WI38 (cell line): ENCODE data around the gene FAM131B.
"Not testable (repeated sequence)": the region's sequence is repeated elsewhere in the genome, so short reads cannot be mapped to it uniquely, and the experiment has no call there.

Experiments
- H3K4me3 ChIP-seq: 2 replicates; pipeline ENCODE4 v1.5.1; 2011; ENCODE audit warnings: low read depth, mild to moderate bottlenecking, control low read depth, low read length
- TF ChIP-seq, protein P1 (sequence below): IDR thresholded peaks from 2 replicates; pipeline ENCODE4 v1.5.1; 2012; ENCODE audit warnings: low read depth, mild to moderate bottlenecking, control low read depth, low read length

The FAM131B gene

DNA sequence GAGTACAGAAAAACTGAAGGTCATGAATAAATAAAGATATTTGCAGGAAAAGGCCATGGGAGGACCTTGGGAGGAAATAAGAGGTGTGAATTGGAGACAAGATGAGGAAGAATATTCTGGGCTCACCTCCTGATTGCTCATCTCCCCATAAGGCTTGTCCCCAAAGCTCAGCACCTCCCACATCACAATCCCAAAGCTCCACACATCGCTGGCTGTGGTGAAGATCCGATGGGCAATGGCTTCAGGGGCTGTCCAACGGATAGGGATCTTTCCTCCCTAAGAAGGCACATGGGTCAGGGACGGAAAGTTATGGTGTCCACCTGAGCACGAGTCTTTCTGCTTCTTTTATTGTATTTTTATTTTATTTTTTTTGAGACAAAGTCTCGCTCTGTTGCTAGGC, 31.6 kb upstream of the FAM131B start:
- no peak overlapping the region for H3K4me3 ChIP-seq
- TF ChIP-seq, protein P1, sequence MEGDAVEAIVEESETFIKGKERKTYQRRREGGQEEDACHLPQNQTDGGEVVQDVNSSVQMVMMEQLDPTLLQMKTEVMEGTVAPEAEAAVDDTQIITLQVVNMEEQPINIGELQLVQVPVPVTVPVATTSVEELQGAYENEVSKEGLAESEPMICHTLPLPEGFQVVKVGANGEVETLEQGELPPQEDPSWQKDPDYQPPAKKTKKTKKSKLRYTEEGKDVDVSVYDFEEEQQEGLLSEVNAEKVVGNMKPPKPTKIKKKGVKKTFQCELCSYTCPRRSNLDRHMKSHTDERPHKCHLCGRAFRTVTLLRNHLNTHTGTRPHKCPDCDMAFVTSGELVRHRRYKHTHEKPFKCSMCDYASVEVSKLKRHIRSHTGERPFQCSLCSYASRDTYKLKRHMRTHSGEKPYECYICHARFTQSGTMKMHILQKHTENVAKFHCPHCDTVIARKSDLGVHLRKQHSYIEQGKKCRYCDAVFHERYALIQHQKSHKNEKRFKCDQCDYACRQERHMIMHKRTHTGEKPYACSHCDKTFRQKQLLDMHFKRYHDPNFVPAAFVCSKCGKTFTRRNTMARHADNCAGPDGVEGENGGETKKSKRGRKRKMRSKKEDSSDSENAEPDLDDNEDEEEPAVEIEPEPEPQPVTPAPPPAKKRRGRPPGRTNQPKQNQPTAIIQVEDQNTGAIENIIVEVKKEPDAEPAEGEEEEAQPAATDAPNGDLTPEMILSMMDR = no peak

DNA sequence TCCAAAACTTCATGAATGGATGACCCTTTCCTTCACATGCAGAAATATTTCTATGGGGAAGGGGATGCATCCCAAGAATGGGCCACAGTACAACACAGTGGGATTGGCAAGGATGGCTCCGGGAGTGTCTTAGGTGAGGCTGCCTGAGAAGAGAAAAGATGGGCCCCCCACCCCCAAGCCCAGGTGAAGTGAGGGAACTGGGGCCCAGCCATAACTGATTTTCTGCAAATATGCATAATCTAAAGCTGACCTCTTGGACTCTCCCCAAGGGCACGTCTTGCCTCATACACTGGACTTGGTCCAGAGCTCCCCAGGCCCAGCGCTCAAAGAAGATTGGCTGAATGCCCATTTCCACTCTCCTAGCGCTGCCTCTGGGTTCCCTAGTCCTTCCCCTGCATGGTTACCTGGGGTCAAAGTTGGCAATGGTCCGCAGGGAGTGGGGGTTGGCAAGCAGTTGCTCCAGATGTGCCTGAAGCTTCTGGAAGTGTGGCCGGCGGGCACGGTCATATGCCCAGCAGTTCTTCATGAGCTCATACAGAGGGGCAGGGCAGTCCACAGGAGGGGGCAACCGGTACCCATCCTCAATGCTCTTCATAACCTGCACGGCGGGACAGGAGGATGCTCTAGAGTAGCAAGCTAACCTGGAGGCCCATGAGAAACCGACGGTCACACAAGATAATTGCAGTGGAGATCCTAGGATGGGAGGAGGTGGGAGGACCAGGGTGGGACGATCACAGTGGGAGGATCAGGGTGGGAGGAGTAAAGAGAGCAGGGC, 30.9 kb upstream of the FAM131B start:
- TF ChIP-seq, protein P1 = no peak
- H3K4me3 ChIP-seq = no peak overlapping the region

DNA sequence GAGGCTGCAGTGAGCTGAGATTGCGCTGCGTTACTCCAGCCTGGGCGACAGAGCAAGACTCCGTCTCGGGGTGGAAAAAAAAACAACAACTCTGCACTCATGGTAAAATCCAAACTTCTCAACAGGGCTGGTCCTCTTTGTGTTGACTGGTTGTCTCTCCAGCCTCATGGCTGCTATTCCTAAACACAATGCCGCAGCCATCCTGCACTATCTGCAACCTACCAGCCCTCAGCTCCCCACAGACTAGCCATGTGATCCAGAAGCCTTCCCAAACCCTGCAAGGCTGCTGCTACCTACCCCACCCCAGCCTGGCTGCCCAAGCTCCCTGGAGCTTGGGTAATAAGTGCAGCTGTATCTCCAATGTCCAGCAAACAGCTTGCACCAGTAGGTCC, 30.4 kb upstream of the FAM131B start:
- H3K4me3 ChIP-seq = no peak overlapping the region
- TF ChIP-seq, protein P1 = no peak

DNA sequence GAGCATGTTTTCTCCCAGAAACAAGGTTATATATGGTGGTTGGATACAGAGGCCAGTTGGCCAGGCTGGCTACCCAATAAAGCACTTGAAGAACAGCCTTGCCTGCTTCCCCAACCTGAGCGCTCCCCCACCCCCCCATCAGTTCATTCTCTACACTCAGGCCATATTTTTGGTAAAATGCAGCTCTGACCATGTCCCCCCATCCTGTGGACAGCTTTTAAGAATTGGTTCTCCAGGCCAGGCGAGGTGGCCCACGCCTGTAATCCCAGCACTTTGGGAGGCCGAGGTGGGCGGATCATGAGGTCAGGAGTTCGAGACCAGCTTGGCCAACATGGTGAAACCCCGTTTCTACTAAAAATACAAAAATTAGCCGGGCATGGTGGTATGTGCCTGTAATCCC, 29.9 kb upstream of the FAM131B start:
- H3K4me3 ChIP-seq = not testable (repeated sequence)

DNA sequence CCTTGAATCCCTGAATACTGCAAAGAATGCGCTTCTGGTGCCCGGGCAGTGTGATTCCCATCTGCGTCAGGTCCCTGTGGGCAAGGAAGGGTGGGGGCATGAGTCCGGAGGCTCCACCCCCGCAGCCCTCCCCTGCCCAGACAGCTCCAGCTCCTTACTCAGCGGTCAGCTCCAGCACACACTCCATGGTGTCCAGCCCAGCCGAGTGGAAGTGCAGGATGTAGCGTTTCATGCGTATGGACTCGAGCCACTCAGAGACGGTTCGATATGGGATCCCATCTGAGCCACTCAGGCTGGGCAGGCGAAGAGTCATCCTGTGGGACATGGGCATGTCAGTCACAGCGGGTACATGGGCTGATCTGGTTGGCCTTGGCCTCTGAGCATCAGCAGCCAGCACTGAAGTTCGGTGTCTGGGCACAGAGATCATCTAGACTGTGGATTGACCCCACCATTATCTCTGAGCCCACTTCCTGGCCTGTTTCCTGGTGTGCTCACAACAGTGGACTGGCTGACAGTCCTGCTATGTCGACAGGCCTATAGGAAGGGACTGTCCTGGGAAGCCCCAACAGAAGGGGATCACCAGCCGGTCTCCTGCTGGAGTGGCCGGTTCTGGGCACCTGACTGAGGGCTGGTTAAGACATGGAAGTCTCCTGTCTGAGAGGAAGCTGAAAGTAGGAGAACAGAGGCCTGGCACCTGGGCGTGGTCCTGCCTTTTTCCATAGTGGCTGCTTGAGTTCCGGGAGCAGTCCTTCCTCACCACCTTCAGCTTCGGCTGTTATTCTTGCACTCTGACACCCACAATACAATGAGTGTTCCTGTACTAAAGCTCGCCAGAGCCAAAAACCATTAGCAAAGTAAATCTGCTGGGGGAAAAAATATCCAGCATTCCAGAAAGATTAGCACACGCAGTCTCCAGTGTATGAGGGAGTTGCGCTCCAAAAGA, 29.2 kb upstream of the FAM131B start:
- TF ChIP-seq, protein P1 = no peak
- no peak overlapping the region for H3K4me3 ChIP-seq

DNA sequence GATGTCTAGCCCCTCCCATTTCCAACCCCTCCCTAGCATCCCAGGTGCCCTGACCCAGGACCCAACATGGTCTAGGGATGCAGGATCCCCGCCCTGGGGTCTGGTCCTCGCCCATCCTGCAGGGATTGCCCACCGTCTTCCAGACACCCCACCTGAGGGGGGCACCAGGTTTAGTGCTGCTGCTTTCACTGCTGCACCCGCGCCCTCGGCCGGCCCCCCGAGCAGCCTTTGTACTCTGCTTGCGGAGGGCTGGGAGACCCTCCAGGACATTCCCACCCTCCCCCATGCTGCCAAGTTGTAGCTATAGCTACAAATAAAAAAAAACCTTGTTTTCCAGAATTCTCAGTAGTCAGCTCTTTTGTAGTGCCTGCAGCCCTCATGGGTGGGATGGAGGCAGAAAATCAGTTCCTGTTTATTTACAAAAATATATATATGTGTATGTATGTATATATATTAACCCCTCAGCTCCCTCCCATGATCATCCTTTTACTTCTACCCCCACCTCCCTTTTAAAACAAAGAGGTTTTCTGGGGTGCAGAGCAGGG, 28.3 kb upstream of the FAM131B start:
- TF ChIP-seq, protein P1 = no peak
- H3K4me3 ChIP-seq = no peak overlapping the region

DNA sequence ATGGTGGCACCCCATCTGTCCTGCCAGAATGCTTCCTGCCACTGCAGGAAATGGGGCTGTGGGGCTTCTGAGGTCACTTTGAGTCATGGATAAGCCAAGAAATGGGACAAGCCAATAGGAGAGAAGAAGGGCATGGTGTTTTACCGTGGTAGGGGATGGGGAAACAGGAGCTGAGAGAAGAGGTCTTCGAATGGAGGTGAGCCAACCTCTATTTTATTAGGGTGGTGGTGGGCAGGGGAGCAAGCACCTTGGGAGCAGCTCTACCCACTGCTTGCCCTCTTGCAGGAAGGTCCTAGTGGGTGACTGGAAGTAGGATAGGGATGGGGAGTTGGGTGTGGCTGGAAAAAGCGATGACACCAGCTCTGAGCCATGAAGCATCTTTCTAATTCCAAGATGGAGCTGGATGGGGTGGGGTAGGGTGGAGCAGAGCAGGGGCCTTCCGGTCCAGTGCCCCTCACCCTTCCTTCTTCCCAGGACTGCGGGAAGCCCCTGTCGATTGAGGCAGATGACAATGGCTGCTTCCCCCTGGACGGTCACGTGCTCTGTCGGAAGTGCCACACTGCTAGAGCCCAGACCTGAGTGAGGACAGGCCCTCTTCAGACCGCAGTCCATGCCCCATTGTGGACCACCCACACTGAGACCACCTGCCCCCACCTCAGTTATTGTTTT, 27.7 kb upstream of the FAM131B start:
- TF ChIP-seq, protein P1 = no peak
- H3K4me3 ChIP-seq = no peak overlapping the region
